IMR-90 (cell line): Measurements from ENCODE around the gene UBE3B. TPM values are rescaled to one million over a fixed set of nuclear protein-coding genes. Genes with fewer than 3 reads are reported as not detected.

Source experiments
- ATAC-seq: fragments of 200-7000 bp; cut with Tn5 transposase; 2 replicates; pipeline ENCODE4 v1.9.1; 2020; ENCODE audit warnings: low read depth, mild to moderate bottlenecking, moderate library complexity
- BruUV-seq: library from RNA; stranded (reverse); fragments of 400-500 nt; replicated peaks from 2 replicates; lab custom pipeline; 2021; lab: Mats Ljungman, UMichigan
- CTCF ChIA-PET: fragments of 300-600 bp; formaldehyde crosslinking; extraction: SDS; loops from one replicate; lab custom pipeline; 2021; ENCODE audit warnings: antibody characterized with exemption; lab: Yijun Ruan, JAX
- POLR2A ChIA-PET: fragments of 300-600 bp; sonication (Branson Sonifier 250); formaldehyde crosslinking; loops from one replicate; lab custom pipeline; 2022; ENCODE audit warnings: antibody characterized with exemption; ENCODE audit not compliant: unreplicated experiment; lab: Charles Lee
- DNase-seq: peaks from one replicate; pipeline ENCODE4 v3.0.0; 2013
- H2AFZ ChIP-seq: replicated peaks from 2 replicates; pipeline ENCODE3; 2013; ENCODE audit warnings: low read length, mild to moderate bottlenecking; ENCODE audit not compliant: poor library complexity
- H2AK5ac ChIP-seq: 2 replicates; pipeline ENCODE4 v1.6.1; 2013; ENCODE audit warnings: low read depth, low read length, inconsistent platforms
- H2AK9ac ChIP-seq: replicated peaks from 2 replicates; pipeline ENCODE3; 2013; ENCODE audit warnings: mild to moderate bottlenecking, low read depth, low read length, moderate library complexity; ENCODE audit not compliant: poor library complexity
- H2BK120ac ChIP-seq: 2 replicates; pipeline ENCODE4 v1.6.1; 2013; ENCODE audit warnings: low read depth, low read length, inconsistent platforms
- H2BK15ac ChIP-seq: 3 replicates; pipeline ENCODE4 v1.6.1; 2013; ENCODE audit warnings: low read depth, low read length, inconsistent platforms
- H2BK20ac ChIP-seq: 2 replicates; pipeline ENCODE4 v1.6.1; 2013; ENCODE audit warnings: low read depth, mild to moderate bottlenecking, inconsistent platforms, low read length, moderate library complexity
- H2BK5ac ChIP-seq: 2 replicates; pipeline ENCODE4 v1.6.1; 2013; ENCODE audit warnings: mild to moderate bottlenecking, low read depth, low read length, inconsistent platforms; ENCODE audit not compliant: poor library complexity, severe bottlenecking
- H3K14ac ChIP-seq: replicated peaks from 2 replicates; pipeline ENCODE4 v1.6.1; 2013; ENCODE audit warnings: low read depth, low read length, inconsistent platforms
- H3K18ac ChIP-seq: 2 replicates; pipeline ENCODE4 v1.6.1; 2013; ENCODE audit warnings: low read depth, low read length, control low read depth
- H3K23ac ChIP-seq: 2 replicates; pipeline ENCODE4 v1.6.1; 2013; ENCODE audit warnings: low read depth, low read length, inconsistent platforms
- H3K27ac ChIP-seq: 2 replicates; pipeline ENCODE4 v1.5.1; 2013; ENCODE audit warnings: mild to moderate bottlenecking, control low read depth, low read length; ENCODE audit not compliant: insufficient read depth
- H3K27me3 ChIP-seq: 2 replicates; pipeline ENCODE4 v1.6.1; 2013; ENCODE audit warnings: low read length; ENCODE audit not compliant: control insufficient read depth, insufficient read depth
- H3K36me3 ChIP-seq: 2 replicates; pipeline ENCODE4 v1.6.1; 2013; ENCODE audit warnings: low read length, mixed read lengths; ENCODE audit not compliant: control insufficient read depth, insufficient read depth
- H3K4ac ChIP-seq: 2 replicates; pipeline ENCODE4 v1.6.1; 2013; ENCODE audit warnings: low read depth, low read length, inconsistent platforms
- H3K4me1 ChIP-seq: 2 replicates; pipeline ENCODE4 v1.6.1; 2013; ENCODE audit warnings: low read length, mixed read lengths; ENCODE audit not compliant: control insufficient read depth, insufficient read depth
- H3K4me2 ChIP-seq: 2 replicates; pipeline ENCODE4 v1.6.1; 2013; ENCODE audit warnings: low read depth, mild to moderate bottlenecking, control low read depth, low read length, moderate library complexity
- H3K4me3 ChIP-seq: 2 replicates; pipeline ENCODE4 v1.5.1; 2013; ENCODE audit warnings: low read depth, mild to moderate bottlenecking, control low read depth, low read length, moderate library complexity; ENCODE audit not compliant: insufficient read depth
- H3K56ac ChIP-seq: 2 replicates; pipeline ENCODE4 v1.6.1; 2013; ENCODE audit warnings: low read length, inconsistent platforms; ENCODE audit not compliant: insufficient read depth; ENCODE audit errors: extremely low read depth
- H3K79me1 ChIP-seq, 2 experiments: 2 replicates each; pipeline ENCODE4 v1.6.1; 2013; ENCODE audit warnings: low read length in 2 of 2, inconsistent platforms in 1 of 2, low read depth in 1 of 2
- H3K9ac ChIP-seq: 2 replicates; pipeline ENCODE4 v1.6.1; 2013; ENCODE audit warnings: low read depth, low read length, control low read depth
- H3K9me1 ChIP-seq: 2 replicates; pipeline ENCODE4 v1.6.1; 2013; ENCODE audit warnings: low read length, inconsistent platforms; ENCODE audit not compliant: insufficient read depth
- H3K9me3 ChIP-seq: 2 replicates; pipeline ENCODE4 v1.6.1; 2013; ENCODE audit warnings: low read length; ENCODE audit not compliant: control insufficient read depth, insufficient read depth
- H4K20me1 ChIP-seq: 2 replicates; pipeline ENCODE4 v1.6.1; 2013; ENCODE audit warnings: low read length, inconsistent platforms; ENCODE audit not compliant: insufficient read depth
- H4K5ac ChIP-seq: 2 replicates; pipeline ENCODE4 v1.6.1; 2013; ENCODE audit warnings: mild to moderate bottlenecking, low read depth, low read length, control low read depth
- H4K8ac ChIP-seq, 2 experiments: 2 replicates each; pipeline ENCODE4 v1.6.1; 2013; ENCODE audit warnings: low read depth in 2 of 2, low read length in 2 of 2, control low read depth in 1 of 2, inconsistent platforms in 1 of 2
- H4K91ac ChIP-seq: 2 replicates; pipeline ENCODE4 v1.6.1; 2013; ENCODE audit warnings: low read depth, low read length, inconsistent platforms; ENCODE audit not compliant: insufficient read depth
- FOS ChIP-seq: fragments of 150-350 bp; IDR thresholded peaks from 2 replicates; pipeline ENCODE4 v1.6.1; 2016; ENCODE audit warnings: low read depth, low read length
- MAFK ChIP-seq: IDR thresholded peaks from 2 replicates; pipeline ENCODE4 v1.6.1; 2012; ENCODE audit warnings: low read depth, low read length, improper control_type of control experiment
- WGBS, 2 experiments: methylation state at CpG; one replicate each; pipeline versions ENCODE4 v1.1.5 to v1.1.7; 2013; ENCODE audit warnings: missing lambda C conversion rate in 2 of 2; ENCODE audit not compliant: insufficient read length in 1 of 2; ENCODE audit errors: extremely low coverage in 2 of 2; 5-methylcytosine and 5-hydroxymethylcytosine counted together
- dilution Hi-C: fragments of 300-500 bp; cut with HindIII; formaldehyde crosslinking; loops from one replicate; pipeline ENCODE4 v1.14.3; 2018; ENCODE audit warnings: low sequenced_read_pairs; ENCODE audit not compliant: unreplicated experiment
- in situ Hi-C: fragments of 300-500 bp; cut with MboI; formaldehyde crosslinking; loops from 3 replicates; pipeline ENCODE4 v1.14.3; 2019; ENCODE audit warnings: low sequenced_read_pairs, inconsistent platforms, mixed read lengths
- intact Hi-C: fragments of 100-400 bp; cut with micrococcal nuclease; formaldehyde crosslinking; loops from 2 replicates; pipeline ENCODE4 v1.10.0; 2022
- polyA plus RNA-seq, 3 experiments: library from polyadenylated mRNA; depleted of rRNA; stranded (reverse); fragments of >200 nt; gene quantifications; 2 replicates each; pipeline ENCODE4 v1.2.3, GENCODE V29; 2012; ENCODE audit warnings: low replicate concordance in 1 of 3
- total RNA-seq: library from RNA; depleted of rRNA; stranded (reverse); fragments of >200 nt; gene quantifications from 2 replicates; pipeline ENCODE4 v1.2.3, GENCODE V29; 2012

The UBE3B gene
- total and polyA plus RNA-seq, 2 of the 4 experiments (the other 2 are of a cell fraction) = 18.8 to 24.9 TPM

GRCh38 chr12:109542014-109542413 is 64.6 kb downstream of the UBE3B start:
- Histone ChIP-seq H3K4me1 (peaks cover 9% of the 10 kb centered on the region), H3K14ac (no peak overlapping the region), H2BK15ac (no peak overlapping the region), H3K9ac (no peak overlapping the region), H4K20me1 (no peaks in the 10 kb centered on the region), H2AK9ac (no peak overlapping the region), H4K91ac (0 out of 2 replicates have a peak overlapping the region, but pooled peaks have one; percentile 10), H3K27me3 (no peaks in the 10 kb centered on the region; the same call in 1 of the 2 replicates), H2AK5ac (0 out of 2 replicates have a peak overlapping the region, but pooled peaks have one; percentile 9), H2BK120ac (0 out of 2 replicates have a peak overlapping the region, but pooled peaks have one; percentile 14), H2AFZ (no peak overlapping the region), H3K23ac (no peak overlapping the region), H4K8ac (no peak overlapping the region), H4K5ac (no peak overlapping the region), H2BK5ac (no peak overlapping the region), H2BK20ac (no peak overlapping the region), H3K4me2 (no peak overlapping the region), H3K9me1 (peaks cover 8% of the 10 kb centered on the region), H3K79me1 (peaks cover 0 to 4% of the 10 kb centered on the region in 2 experiments; a peak in 3 of 4 replicates), H3K27ac (no peak overlapping the region), H3K56ac (no peak overlapping the region), H3K18ac (no peak overlapping the region), H3K36me3 (peaks cover 1% of the 10 kb centered on the region; the same call in 1 of the 2 replicates), H3K9me3 (no peaks in the 10 kb centered on the region), H3K4ac (no peak overlapping the region), H3K4me3 (no peak overlapping the region)
- DNase-seq = peak; percentile 66
- dilution Hi-C loops = no loop called here
- CTCF ChIA-PET = no interaction called here
- intact Hi-C loops = no loop called here
- BruUV-seq = no TSS peak
- peak; percentile 19; the same call in 1 of the 2 replicates for ATAC-seq
- POLR2A ChIA-PET = no interaction called here
- WGBS, 2 experiments = no CpG with 5 or more reads among the region's 2 CpGs
- no peak for TF ChIP-seq FOS
- TF ChIP-seq MAFK = peak; percentile 2; the same call in 1 of the 2 replicates
- in situ Hi-C loops = no loop called here
